NCI-H510A (cell line): ENCODE measurements around the gene ESPN.

Experiments used
- DNase-seq: peaks from one replicate; lab custom pipeline; 2025; lab: John Stamatoyannopoulos, UW

The ESPN gene

GRCh38 chr1:6497215-6497866 lies 72.8 kb downstream of the ESPN start:
- DNase-seq: peak; percentile 68

DNA sequence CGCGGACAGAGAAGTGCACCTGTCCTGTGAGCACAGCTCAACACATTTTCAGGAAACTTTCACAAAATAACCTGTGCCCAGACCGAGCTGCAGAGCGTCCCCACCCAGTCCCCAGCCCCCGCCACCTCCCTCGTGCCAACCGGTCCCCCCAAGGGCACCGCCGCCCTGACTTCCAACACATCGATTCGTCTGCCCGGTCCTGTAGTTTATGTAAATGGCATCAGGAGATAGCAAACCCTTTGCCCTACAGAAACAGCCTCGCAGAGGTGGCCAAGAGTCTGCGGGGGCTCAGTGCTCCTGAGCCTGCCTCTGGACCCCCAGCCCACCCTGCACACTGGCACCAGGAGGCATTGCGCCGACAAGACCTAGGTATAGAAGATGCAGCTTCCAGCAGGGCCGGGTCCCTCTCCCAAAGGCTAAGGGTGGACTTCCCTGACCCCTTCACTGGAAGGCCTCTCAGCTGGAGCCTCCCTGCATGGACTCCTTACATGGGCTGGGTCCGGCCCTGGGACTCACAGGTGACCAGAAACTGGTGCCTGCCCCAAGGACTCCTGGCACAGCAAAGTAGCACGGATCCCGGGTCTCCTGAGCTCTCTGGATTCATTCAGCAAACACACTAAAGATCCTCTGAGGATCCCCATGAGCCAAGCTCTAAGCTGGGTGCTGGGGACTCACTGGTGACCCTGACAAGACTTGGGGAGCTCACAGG lies 73.4 kb downstream of the ESPN start:
- DNase-seq: no peak

GRCh38 chr1:6498576-6499111 lies 74.1 kb downstream of the ESPN start:
- no peak for DNase-seq

- DNase-seq: no peak
These were observed 74.7 kb downstream of the ESPN start for GRCh38 chr1:6499296-6499695.

DNA sequence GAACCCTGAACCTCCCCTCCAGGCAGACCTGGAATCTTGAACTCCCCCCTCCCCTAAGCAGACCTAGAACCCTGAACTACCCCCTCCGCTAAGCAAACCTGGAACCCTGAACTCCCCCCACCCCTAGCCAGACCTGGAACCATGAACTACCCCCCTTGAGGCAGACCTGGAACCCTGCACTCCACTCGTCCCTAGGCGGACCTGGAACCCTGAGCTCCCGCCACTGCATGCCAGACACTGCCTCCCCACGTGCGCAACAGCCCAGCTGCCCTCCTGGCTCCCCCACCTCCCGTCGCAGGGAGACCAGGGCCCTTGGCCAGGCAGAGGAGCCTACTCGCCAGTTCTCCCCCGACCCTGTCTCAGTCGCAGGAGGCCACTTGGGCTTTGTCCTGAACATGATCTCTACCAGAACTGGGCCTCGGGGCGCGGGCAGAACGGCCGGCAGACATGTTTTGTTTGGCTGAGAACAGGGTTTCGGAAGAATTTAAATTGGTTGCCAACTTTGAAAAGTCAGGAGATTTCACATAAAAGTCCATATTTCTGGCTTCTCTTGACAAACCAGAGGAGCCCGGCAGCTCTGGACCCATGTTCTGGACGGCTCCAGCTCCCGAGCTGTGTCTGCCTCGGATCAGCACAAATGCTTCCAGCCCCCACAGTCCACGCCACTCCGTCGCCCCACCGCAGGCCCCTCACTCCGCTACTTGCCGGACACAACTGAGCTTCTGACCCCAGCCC lies 76.1 kb downstream of the ESPN start:
- DNase-seq: no peak

- DNase-seq: no peak
These were observed 76.8 kb downstream of the ESPN start for GRCh38 chr1:6501279-6501813.

GRCh38 chr1:6502000-6502891 lies 77.7 kb downstream of the ESPN start:
- no peak for DNase-seq

DNA sequence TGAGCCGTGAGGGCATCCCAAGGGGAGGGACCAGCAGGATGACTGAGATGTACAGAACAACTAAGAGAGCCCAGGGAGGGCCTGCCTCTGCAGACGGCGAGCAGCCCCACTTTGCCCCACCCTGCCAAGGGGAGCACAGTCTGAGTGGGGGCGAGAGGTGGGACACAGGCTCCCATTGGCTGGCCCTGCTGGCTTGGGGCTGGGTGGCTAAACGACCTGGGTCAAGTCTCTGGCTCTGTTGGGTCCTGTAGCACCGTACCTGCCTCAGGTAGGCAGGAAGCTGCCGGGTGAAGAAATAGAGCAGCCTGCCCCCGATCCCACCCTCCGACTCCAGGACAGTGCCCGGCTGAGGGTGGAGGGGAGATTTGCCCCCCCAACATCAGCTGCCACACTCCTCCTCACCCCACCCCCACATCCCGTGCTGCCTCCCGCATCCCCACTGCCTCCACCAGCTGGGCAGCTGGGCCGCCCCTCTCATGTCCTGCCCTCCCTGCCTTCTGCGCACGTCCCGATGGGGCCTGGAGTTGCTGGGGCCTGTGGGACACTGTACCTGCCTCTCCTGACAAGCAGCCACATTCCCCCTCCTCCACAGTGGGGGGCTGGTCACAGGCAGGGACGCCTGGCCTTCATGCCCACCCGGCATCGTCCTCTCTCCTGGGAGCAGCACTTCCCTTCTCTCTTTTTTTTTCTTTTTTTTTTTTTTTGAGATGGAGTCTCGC lies 79.5 kb downstream of the ESPN start:
- no peak for DNase-seq

DNA sequence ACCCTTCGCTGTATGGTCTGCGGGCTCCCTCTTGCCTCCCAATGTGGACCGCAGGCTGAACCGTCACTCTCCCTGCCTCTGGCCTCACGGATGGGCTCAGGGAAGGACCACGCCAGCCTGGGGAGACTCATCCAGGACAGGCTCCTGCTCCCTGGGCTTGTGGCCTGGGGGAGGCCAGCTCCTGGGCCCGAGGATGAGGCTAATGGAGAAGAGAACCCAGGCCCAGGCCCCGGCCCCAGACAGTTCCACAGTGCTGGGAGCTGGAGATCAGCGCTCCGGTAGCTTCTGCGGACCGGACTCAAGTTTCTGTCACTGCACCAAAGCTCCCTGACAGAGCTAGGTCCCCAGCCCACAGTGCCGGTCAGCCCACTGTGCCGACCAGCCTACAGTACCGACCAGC lies 80.3 kb downstream of the ESPN start:
- no peak for DNase-seq

GRCh38 chr1:6505367-6506209 lies 81.0 kb downstream of the ESPN start:
- DNase-seq: no peak

GRCh38 chr1:6506210-6507036 lies 81.8 kb downstream of the ESPN start:
- DNase-seq: no peak

DNA sequence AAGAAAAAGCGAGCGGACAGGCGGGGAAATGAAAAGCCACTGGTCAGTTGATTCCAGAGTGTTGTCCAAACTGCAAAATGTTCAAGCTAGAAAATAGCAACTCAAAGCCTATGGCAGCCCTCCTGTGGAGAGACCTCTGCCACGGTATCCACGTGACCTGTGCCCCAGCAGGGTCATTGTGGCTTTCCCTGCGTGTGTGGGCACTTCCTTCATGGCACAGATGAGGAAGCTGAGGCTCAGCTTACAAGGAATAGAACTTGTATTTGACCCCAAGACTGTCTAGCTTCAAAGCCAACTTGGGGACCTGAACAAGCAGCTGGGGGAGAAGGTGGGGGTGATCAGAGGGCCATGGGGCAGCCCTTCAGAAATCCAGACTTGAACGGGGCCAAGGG lies 82.5 kb downstream of the ESPN start:
- DNase-seq: no peak

DNA sequence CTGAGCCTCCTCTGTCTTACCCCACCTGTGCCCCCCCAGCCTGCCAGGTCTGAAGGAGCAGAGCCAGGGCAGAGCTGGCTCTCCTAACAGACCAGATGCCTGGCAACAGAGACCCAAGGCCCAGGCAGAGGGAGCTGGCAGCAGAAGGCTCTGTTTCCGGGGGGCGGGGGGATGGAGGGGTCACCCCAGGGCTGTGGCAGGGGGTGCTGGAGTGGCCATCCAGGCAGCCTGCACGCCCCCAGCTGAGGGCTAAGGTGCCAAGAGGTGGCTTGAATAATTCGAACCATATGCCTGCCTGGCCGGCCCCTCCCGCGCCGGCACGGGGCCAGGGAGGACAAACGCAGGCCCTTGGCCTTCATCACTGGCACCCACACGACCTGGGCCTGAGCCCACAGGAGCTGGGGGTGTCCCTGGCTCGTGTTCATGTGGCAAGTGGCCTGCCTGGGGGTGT lies 82.9 kb downstream of the ESPN start:
- DNase-seq: no peak

- no peak for DNase-seq
These were observed 83.7 kb downstream of the ESPN start for GRCh38 chr1:6508154-6508815.

DNA sequence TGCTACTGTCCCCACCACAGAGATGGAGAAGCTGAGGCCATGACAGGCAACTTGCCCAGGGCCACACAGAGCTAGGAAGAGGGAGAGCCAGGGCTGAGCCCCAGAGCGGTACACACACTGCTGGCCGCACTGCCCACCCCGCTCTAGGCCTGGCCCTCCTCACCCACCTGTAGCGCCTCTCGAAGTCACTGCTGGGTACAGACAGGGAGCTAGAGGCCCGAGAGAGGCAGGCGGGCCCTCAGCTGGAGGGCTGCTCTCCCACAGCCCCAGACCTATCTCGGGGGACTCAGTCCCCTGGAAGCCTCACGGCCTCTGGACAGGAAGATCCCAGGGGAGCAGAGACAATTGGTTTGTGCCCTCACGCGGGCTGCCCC lies 84.2 kb downstream of the ESPN start:
- no peak for DNase-seq

DNA sequence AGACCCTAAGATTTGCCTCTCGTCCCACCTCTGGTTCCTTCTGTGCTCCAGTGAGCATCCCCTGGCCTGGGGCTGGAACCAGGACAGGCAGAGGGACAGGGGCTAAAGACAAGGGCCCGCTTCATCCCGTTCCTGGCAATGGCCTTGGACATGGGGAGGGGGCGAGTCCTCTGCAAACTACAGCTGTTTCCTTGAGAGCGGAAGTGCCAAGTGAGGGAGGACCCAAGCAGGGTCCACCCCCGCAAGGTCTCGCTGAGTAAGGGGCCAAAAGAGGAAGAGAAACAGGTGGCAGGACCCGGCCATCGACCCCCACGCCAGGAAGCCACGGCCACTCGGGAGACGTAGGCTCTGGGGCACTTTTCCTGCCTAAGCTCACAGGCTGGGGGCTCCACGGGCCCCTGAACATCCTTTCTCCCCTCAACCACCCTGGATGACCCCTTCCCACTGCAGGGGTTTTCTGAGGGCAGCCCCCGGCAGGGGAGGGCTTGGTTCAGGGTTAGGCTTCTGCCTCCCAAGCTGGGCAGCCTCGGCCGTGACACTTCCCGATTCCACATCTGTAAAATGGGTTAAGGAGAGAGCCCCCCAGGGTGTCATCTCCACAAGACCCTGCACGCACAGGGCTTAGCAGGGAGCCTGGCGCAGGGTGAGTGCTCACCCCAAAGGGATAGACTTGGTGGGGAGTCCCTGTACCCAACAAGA lies 84.8 kb downstream of the ESPN start:
- DNase-seq: no peak

DNA sequence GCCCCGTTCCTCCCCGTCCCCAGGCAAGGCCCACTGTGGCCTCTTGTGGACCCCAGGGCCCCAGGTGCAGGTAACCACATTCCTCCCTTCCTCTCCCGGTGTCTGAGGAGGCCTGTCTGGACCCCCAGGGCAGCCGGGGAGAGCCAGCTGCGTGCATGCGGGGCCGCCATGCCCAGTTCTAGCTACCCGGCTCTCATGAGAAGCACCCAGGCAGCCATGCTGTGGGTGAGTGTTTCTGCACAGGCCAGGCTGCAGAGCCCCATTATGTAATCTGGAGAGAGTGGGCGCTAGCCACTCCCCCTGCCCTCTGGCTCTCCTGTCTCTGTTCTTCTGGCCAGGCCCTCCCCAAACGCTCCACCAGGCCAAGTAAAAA lies 85.3 kb downstream of the ESPN start:
- no peak for DNase-seq

DNA sequence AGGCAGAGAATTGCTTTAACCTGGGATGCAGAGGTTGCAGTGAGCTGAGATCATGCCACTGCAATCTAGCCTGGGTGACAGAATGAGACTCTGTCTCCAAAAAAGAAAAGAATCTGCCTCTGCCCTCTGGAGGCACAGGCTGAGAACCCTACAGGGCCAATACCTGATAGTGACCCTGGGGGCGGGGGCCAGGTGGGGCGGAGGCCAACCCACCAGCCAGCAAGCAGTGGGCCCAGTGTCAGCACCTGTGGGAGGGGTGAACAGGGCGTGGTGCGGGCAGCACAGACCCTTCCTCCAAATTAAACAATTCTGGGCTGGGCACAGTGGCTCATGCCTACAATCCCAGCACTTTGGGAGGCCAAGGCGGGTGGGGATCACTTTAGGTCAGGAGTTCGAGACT lies 85.9 kb downstream of the ESPN start:
- DNase-seq: no peak
